Fibroblast of the aortic adventitia (primary cell): ENCODE results near the gene COL23A1. TPM values are rescaled to one million over a fixed set of nuclear protein-coding genes. Genes with fewer than 3 reads are reported as not detected.

Source experiments
- DNase-seq: peaks from one replicate; pipeline ENCODE4 v3.0.0-alpha.2; 2010; ENCODE audit warnings: low read depth
- H3K4me3 ChIP-seq: 2 replicates; pipeline ENCODE4 v1.5.1; 2011; ENCODE audit warnings: low read depth, mild to moderate bottlenecking, control low read depth, low read length, moderate library complexity
- total RNA-seq: library from RNA; depleted of rRNA; stranded (reverse); fragments of >200 nt; gene quantifications from 2 replicates; pipeline ENCODE4 v1.2.3, GENCODE V29; 2012; ENCODE audit warnings: low replicate concordance
- TF ChIP-seq, protein P1 (sequence below): IDR thresholded peaks from 2 replicates; pipeline ENCODE4 v1.5.1; 2011; ENCODE audit warnings: mild to moderate bottlenecking, low read length, control low read depth, inconsistent platforms; ENCODE audit not compliant: insufficient read depth

The COL23A1 gene
- total RNA-seq, 1 donor, result not detected

DNA sequence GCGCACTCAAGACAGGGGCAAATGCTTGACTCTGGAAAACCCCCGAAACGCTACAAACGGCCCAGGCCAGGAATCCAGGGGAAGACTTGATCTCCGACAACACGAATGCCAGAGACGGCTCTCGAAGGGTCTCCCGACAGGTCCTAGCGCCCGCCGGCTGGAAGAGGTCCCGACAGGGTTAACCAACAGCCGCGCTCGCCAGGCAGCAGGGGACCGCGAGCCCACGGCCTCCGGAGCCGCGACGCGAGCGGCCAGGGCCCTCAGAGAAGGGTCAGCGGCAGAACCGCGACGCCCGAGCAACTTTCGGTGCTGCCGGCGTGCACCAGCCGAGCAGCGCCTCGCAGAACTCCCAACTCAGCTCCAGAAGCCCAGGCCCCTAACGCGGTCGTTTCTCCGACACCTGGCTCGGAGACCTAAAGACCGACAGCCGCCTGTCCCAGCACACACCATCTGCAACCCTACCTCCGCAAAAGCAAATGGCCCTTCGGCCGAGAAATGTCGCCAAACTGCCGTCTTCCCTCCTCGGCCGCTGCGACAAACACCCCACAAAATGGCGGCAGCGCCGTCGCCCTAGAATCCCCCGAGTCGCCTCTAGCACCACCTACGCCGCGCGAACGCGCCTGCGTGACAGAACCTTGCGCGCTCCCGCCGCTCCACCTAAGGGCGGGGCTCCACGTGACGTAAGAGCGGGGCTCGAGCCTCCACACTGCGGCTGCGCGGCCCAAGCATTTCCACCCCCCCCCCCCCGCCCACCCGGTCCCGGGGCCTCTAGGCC is 36.5 kb upstream of the COL23A1 start, which contains the start of gene CLK4:
CLK4 (minus strand) TSS at position 567 of the 775 bp plus-strand sequence. CDS start 3,634 bp downstream, outside the sequence.
- TF ChIP-seq, protein P1, sequence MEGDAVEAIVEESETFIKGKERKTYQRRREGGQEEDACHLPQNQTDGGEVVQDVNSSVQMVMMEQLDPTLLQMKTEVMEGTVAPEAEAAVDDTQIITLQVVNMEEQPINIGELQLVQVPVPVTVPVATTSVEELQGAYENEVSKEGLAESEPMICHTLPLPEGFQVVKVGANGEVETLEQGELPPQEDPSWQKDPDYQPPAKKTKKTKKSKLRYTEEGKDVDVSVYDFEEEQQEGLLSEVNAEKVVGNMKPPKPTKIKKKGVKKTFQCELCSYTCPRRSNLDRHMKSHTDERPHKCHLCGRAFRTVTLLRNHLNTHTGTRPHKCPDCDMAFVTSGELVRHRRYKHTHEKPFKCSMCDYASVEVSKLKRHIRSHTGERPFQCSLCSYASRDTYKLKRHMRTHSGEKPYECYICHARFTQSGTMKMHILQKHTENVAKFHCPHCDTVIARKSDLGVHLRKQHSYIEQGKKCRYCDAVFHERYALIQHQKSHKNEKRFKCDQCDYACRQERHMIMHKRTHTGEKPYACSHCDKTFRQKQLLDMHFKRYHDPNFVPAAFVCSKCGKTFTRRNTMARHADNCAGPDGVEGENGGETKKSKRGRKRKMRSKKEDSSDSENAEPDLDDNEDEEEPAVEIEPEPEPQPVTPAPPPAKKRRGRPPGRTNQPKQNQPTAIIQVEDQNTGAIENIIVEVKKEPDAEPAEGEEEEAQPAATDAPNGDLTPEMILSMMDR, result no peak
- H3K4me3 ChIP-seq, result peak within 1 kb of the TSS; percentile 97
- peak; percentile 93 for DNase-seq

DNA sequence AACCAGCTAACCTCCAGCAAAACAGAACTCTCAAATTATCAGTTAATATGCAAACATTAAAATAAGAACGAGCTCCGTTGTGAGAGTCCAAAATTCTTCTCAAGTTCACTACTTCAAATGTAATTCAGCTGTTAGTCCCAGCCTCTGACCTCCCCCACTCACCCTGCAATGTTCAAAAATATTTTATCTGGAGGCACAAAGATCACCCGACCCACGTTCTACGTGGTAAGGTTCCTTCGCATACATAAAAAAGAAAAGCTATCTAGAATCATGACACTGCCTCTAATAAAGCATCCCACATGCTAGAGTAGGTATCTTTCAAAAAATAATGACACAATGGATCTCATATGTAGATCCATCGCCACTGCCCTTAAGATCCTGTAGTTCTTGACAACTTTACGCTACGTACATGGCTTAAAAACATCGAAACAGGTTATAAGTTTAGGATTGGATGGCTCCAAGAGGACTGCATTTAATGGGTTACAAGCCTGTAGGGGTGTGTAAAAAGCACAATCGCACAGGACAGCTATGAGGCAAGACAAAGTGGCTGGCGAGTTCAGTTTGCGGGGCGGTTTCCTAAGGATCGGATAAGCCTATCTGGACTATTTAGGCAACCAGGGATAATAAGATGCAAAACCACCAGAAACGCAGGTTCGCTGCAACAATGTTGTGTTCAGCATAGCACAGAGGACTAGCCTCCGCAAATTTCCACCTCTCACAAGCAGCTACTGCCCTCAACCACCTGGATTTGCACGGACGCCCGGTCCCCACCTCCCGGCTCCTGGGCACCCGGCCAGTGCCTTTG is 35.7 kb upstream of the COL23A1 start:
- peak overlapping the region; percentile 97 for H3K4me3 ChIP-seq
- TF ChIP-seq, protein P1, result no peak
- peak; percentile 57 for DNase-seq

DNA sequence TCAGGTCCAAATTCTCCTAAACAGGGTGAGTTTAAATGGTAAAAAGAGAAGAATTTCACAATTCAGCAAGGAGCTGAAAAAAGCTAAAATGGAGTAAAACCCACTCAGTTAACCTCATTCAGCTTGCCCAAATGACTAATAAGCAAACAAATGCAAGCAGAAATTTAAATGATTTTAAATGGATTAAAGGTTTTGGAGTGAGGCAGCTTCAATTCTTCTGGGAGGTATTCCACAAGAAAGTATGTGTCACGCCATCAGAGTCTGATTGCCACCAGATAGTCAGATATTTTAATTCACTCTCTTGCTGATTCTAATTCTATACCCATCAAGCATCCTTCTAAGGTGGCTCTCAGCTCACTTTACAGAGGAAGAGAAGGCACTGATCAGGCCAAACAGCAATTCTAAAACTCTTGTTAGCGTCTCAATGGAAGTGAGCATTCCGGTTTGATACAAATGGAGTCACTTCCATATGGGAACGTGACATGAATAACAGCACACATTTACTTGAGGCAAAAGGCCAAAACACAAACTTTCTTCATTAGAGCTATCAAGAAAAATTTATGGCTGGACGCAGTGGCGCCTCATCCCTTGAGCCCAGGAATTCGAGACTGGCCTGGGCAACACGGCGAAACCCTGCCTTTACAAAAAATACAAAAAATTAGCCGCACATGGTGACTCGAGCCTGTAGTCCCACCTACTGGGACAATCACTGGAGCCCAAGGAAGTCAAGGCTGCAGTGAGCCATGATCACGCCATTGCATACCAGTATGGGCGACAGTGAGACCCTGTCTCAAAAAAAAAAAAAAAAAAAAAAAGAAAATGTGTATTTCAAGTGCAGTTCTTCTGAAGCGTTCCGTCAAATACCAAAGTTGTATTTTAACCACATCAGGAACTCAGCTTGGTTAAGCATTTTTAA is 34.7 kb upstream of the COL23A1 start:
- DNase-seq, result peak; percentile 20
- TF ChIP-seq, protein P1, result no peak
- H3K4me3 ChIP-seq, result peak overlapping the region; percentile 97

DNA sequence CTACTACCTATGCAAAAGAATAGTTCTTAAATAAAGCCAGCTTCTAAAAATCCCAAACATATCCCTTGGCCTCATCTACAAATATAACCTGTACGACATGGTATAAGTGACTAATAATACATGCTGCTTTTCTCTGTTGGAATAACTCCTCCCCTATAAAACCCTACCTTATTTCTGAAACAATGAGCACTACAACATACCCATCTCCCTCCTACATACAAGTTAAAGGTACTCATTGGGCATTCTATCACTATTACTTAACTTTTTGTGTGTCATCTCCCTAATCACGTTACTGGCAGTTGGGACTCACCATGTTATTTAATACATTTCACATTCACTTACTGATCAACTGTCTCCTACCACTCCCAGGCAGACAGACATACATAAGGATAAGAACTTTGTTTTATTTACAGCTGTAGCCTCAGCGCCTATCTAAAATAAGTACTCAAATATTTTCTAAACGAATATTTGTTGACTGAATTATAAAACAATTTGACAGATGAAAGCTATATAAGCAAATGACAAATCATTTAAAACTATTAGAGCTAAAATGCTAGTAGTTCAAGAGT is 32.6 kb upstream of the COL23A1 start:
- H3K4me3 ChIP-seq, result no peak overlapping the region
- DNase-seq, result no peak
- TF ChIP-seq, protein P1, result no peak

DNA sequence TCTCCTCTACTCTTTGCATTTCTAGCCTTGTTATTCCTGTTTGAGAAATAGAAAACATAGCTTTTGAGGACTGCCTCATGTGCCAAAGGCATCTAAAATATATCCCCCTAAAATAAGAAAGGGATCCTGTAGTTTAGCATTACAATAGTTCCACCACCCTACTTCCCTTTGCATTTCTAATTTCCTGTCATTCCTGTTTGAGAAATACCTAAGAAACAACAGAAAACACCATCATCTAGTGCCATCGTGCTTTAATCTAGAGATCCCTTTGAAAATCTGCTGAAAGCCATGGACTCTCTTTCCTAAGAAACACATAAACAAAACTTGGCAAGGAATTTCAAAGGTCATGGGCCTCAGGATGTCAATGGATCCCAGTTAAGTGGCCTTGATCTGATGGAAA is 29.2 kb upstream of the COL23A1 start:
- TF ChIP-seq, protein P1, result no peak
- DNase-seq, result no peak
- H3K4me3 ChIP-seq, result no peak overlapping the region

DNA sequence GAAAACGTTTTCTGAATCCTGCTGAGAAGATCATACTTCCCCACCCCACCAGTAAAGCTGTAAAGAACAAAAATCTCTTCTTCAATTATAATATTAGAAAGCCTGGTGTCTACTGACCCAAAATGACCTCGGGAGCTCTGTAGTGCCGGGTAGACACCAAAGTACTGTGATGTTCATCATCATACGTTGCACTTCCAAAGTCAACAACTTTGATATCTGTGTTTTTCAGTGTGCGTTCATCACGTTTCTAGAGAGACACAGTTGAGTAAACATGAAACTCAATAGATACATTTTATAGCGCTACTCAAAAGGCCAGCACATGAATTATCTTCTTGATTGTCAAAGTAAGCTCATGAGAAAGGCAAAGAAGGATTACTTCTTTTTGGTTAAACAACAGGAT is 22.1 kb upstream of the COL23A1 start:
- no peak for DNase-seq
- TF ChIP-seq, protein P1, result no peak
- H3K4me3 ChIP-seq, result no peak overlapping the region
